HEK293 (cell line): ENCODE measurements around the gene LECT2.

ENCODE experiments used
- CTCF ChIA-PET: fragments of 350-600 bp; formaldehyde crosslinking; extraction: SDS; loops from one replicate; lab custom pipeline; 2021; ENCODE audit warnings: antibody characterized with exemption; lab: Yijun Ruan, JAX
- POLR2A ChIA-PET: fragments of 300-600 bp; formaldehyde crosslinking; extraction: SDS; loops from one replicate; lab custom pipeline; 2020; ENCODE audit warnings: antibody characterized with exemption, inconsistent platforms; lab: Yijun Ruan, JAX
- H3K27ac ChIP-seq: fragments of 200-500 bp; sonication (Bioruptor generic); 2 replicates; pipeline ENCODE4 v1.5.1; 2014; ENCODE audit warnings: low read depth, low read length, control low read depth, inconsistent platforms; ENCODE audit errors: extremely low read depth
- H3K36me3 ChIP-seq, 2 experiments: fragments of 200-500 bp in 1 of 2; sonication (Bioruptor generic) in 1 of 2; 1 replicate in 1 of 2; 2 replicates in 1 of 2; pipeline ENCODE4 v1.5.1; 2014 to 2017; ENCODE audit warnings: inconsistent platforms in 2 of 2, low read length in 2 of 2; ENCODE audit not compliant: control insufficient read depth in 2 of 2, insufficient read depth in 1 of 2
- H3K4me1 ChIP-seq: fragments of 200-500 bp; sonication (Bioruptor generic); 2 replicates; pipeline ENCODE4 v1.5.1; 2014; ENCODE audit warnings: mild to moderate bottlenecking, low read length, inconsistent platforms; ENCODE audit not compliant: control insufficient read depth, insufficient read depth
- H3K4me3 ChIP-seq: 2 replicates; pipeline ENCODE4 v1.5.1; 2011; ENCODE audit warnings: low read depth, mild to moderate bottlenecking, control low read depth, low read length, moderate library complexity
- H3K9me3 ChIP-seq: fragments of 200-500 bp; sonication (Bioruptor generic); 2 replicates; pipeline ENCODE4 v1.5.1; 2014; ENCODE audit warnings: low read depth, low read length, inconsistent platforms; ENCODE audit not compliant: control insufficient read depth, insufficient read depth
- ATF2 ChIP-seq: fragments of 450-650 bp; formaldehyde crosslinking; IDR thresholded peaks from 2 replicates; pipeline ENCODE4 v1.5.1; 2016; ENCODE audit warnings: missing biosample characterization, missing genetic modification characterization, low read depth
- GLIS2 ChIP-seq: fragments of 450-650 bp; formaldehyde crosslinking; IDR thresholded peaks from 2 replicates; pipeline ENCODE4 v1.5.1; 2016; ENCODE audit warnings: missing biosample characterization, missing genetic modification characterization
- HOXA7 ChIP-seq: sonication (generic); formaldehyde crosslinking; IDR thresholded peaks from 2 replicates; pipeline ENCODE4 v1.8.1; 2022; ENCODE audit warnings: missing genetic modification reagents, borderline replicate concordance
- KLF1 ChIP-seq: fragments of 450-650 bp; formaldehyde crosslinking; IDR thresholded peaks from 2 replicates; pipeline ENCODE4 v1.5.1; 2016; ENCODE audit warnings: missing biosample characterization, missing genetic modification characterization
- KLF10 ChIP-seq: fragments of 450-650 bp; IDR thresholded peaks from 2 replicates; pipeline ENCODE4 v1.5.1; 2018; ENCODE audit warnings: missing biosample characterization, mild to moderate bottlenecking, missing genetic modification characterization
- MEIS1 ChIP-seq: sonication (generic); formaldehyde crosslinking; IDR thresholded peaks from 2 replicates; pipeline ENCODE4 v1.8.1; 2022; ENCODE audit warnings: missing genetic modification reagents, mild to moderate bottlenecking, borderline replicate concordance
- ZBTB20 ChIP-seq: fragments of 450-650 bp; formaldehyde crosslinking; IDR thresholded peaks from 2 replicates; pipeline ENCODE4 v1.5.1; 2016; ENCODE audit warnings: missing biosample characterization, missing genetic modification characterization
- ZFP41 ChIP-seq: fragments of 450-650 bp; formaldehyde crosslinking; IDR thresholded peaks from 2 replicates; pipeline ENCODE4 v1.5.1; 2016; ENCODE audit warnings: missing biosample characterization, missing genetic modification characterization, borderline replicate concordance
- ZNF19 ChIP-seq: fragments of 450-650 bp; formaldehyde crosslinking; IDR thresholded peaks from 2 replicates; pipeline ENCODE4; 2016; ENCODE audit warnings: missing biosample characterization, missing genetic modification characterization, low read depth
- ZNF394 ChIP-seq: fragments of 450-650 bp; formaldehyde crosslinking; IDR thresholded peaks from 2 replicates; pipeline ENCODE4 v1.5.1; 2016; ENCODE audit warnings: missing biosample characterization, missing genetic modification characterization, mild to moderate bottlenecking, moderate library complexity, borderline replicate concordance
- ZNF423 ChIP-seq: fragments of 450-650 bp; formaldehyde crosslinking; IDR thresholded peaks from 2 replicates; pipeline ENCODE4 v1.5.1; 2016; ENCODE audit warnings: missing biosample characterization, missing genetic modification characterization
- ZNF48 ChIP-seq: fragments of 450-650 bp; formaldehyde crosslinking; IDR thresholded peaks from 2 replicates; pipeline ENCODE4 v1.5.1; 2016; ENCODE audit warnings: missing biosample characterization, missing genetic modification characterization
- ZNF600 ChIP-seq: fragments of 450-650 bp; formaldehyde crosslinking; IDR thresholded peaks from 2 replicates; pipeline ENCODE4 v1.5.1; 2016; ENCODE audit warnings: missing biosample characterization, missing genetic modification characterization
- ZNF621 ChIP-seq: fragments of 450-650 bp; formaldehyde crosslinking; IDR thresholded peaks from 2 replicates; pipeline ENCODE4 v1.5.1; 2017; ENCODE audit warnings: missing biosample characterization, missing genetic modification characterization
- ZNF654 ChIP-seq: fragments of 450-650 bp; formaldehyde crosslinking; IDR thresholded peaks from 2 replicates; pipeline ENCODE4 v1.5.1; 2016; ENCODE audit warnings: low read depth, missing biosample characterization, missing genetic modification characterization
- ZNF658 ChIP-seq: fragments of 450-650 bp; formaldehyde crosslinking; IDR thresholded peaks from 2 replicates; pipeline ENCODE4; 2016; ENCODE audit warnings: missing biosample characterization, missing genetic modification characterization
- ZNF830 ChIP-seq: fragments of 450-650 bp; IDR thresholded peaks from 2 replicates; pipeline ENCODE4 v1.5.0; 2018; ENCODE audit warnings: missing biosample characterization, missing genetic modification characterization, low read depth, mild to moderate bottlenecking, moderate library complexity
- TF ChIP-seq, protein P1 (sequence below): fragments of 450-650 bp; formaldehyde crosslinking; optimal IDR thresholded peaks from 2 replicates; pipeline ENCODE3; 2016; ENCODE audit warnings: missing biosample characterization, mild to moderate bottlenecking, missing genetic modification characterization
- TF ChIP-seq, protein P2 (sequence below): fragments of 450-650 bp; formaldehyde crosslinking; IDR thresholded peaks from 2 replicates; pipeline ENCODE4; 2016; ENCODE audit warnings: missing biosample characterization, missing genetic modification characterization
- TF ChIP-seq, protein P3 (sequence below): fragments of 450-650 bp; formaldehyde crosslinking; IDR thresholded peaks from 2 replicates; pipeline ENCODE4 v1.5.1; 2016; ENCODE audit warnings: missing biosample characterization, missing genetic modification characterization
- TF ChIP-seq, protein P4 (sequence below): fragments of 450-650 bp; formaldehyde crosslinking; IDR thresholded peaks from 2 replicates; pipeline ENCODE4 v1.5.1; 2016; ENCODE audit warnings: missing biosample characterization, missing genetic modification characterization
- TF ChIP-seq, protein P5 (sequence below): fragments of 450-650 bp; formaldehyde crosslinking; IDR thresholded peaks from 2 replicates; pipeline ENCODE4 v1.5.1; 2016; ENCODE audit warnings: missing biosample characterization, missing genetic modification characterization

LECT2 gene

GRCh38 chr5:135973323-135974020 lies 18.7 kb upstream of the LECT2 start (continued):
- TF ChIP-seq ZNF48 (tag by site-specific recombination) (no peak), ZNF658 (tag by site-specific recombination) (no peak), ZNF830 (tag by site-specific recombination) (no peak), ZNF19 (tag by site-specific recombination) (no peak), ZNF621 (tag by site-specific recombination) (no peak), ZFP41 (no peak)
- TF ChIP-seq, protein P1, sequence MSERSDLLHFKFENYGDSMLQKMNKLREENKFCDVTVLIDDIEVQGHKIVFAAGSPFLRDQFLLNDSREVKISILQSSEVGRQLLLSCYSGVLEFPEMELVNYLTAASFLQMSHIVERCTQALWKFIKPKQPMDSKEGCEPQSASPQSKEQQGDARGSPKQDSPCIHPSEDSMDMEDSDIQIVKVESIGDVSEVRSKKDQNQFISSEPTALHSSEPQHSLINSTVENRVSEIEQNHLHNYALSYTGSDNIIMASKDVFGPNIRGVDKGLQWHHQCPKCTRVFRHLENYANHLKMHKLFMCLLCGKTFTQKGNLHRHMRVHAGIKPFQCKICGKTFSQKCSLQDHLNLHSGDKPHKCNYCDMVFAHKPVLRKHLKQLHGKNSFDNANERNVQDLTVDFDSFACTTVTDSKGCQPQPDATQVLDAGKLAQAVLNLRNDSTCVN (tag by site-specific recombination), result no peak
- TF ChIP-seq, protein P2, sequence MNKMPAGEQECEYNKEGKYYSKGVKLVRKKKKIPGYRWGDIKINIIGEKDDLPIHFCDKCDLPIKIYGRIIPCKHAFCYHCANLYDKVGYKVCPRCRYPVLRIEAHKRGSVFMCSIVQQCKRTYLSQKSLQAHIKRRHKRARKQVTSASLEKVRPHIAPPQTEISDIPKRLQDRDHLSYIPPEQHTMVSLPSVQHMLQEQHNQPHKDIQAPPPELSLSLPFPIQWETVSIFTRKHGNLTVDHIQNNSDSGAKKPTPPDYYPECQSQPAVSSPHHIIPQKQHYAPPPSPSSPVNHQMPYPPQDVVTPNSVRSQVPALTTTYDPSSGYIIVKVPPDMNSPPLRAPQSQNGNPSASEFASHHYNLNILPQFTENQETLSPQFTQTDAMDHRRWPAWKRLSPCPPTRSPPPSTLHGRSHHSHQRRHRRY, result no peak

DNA sequence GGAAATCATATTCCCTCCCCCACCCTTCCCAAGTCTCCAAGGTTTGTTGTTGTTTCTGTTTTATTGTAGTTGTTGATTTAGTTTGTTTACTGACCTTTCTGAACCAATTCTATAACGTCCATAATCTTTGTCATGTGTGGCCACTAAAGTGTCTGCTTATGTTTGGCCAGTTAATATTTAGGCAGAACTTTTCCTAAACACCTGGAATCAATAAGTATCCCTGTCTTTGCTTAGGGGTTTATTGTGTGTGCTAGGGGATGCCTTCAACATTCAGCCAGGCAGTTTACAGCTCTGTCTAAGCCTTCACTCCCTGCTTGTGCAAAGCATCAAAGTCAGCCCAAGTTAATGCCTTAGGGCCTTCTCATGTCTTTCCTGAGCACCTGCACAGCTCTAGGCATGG lies 16.9 kb upstream of the LECT2 start:
- no peaks in the 10 kb centered on the region for H3K36me3 ChIP-seq
- no peaks in the 10 kb centered on the region for H3K9me3 ChIP-seq
- ChIA-PET POLR2A (no interaction called here), CTCF (interaction anchor here (1.2 kb wide), 1 partner anchor 11 kb away, joined by 3 read pairs; no protein-coding TSS in a partner anchor)
- no peaks in the 10 kb centered on the region for H3K4me1 ChIP-seq
- H3K27ac ChIP-seq, result no peak overlapping the region
- no peak overlapping the region for H3K4me3 ChIP-seq
- TF ChIP-seq, protein P3, sequence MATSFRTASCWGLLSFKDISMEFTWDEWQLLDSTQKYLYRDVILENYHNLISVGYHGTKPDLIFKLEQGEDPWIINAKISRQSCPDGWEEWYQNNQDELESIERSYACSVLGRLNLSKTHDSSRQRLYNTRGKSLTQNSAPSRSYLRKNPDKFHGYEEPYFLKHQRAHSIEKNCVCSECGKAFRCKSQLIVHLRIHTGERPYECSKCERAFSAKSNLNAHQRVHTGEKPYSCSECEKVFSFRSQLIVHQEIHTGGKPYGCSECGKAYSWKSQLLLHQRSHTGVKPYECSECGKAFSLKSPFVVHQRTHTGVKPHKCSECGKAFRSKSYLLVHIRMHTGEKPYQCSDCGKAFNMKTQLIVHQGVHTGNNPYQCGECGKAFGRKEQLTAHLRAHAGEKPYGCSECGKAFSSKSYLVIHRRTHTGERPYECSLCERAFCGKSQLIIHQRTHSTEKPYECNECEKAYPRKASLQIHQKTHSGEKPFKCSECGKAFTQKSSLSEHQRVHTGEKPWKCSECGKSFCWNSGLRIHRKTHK (tag by site-specific recombination), result no peak
- TF ChIP-seq, protein P4, sequence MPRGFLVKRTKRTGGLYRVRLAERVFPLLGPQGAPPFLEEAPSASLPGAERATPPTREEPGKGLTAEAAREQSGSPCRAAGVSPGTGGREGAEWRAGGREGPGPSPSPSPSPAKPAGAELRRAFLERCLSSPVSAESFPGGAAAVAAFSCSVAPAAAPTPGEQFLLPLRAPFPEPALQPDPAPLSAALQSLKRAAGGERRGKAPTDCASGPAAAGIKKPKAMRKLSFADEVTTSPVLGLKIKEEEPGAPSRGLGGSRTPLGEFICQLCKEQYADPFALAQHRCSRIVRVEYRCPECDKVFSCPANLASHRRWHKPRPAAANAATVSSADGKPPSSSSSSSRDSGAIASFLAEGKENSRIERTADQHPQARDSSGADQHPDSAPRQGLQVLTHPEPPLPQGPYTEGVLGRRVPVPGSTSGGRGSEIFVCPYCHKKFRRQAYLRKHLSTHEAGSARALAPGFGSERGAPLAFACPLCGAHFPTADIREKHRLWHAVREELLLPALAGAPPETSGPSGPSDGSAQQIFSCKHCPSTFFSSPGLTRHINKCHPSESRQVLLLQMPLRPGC (tag by site-specific recombination), result no peak
- TF ChIP-seq KLF10 (tag by site-specific recombination) (no peak), KLF1 (tag by site-specific recombination) (no peak), ZNF423 (tag by site-specific recombination) (no peak), ATF2 (no peak), HOXA7 (CRISPR knock-in tag) (no peak), ZNF394 (tag by site-specific recombination) (no peak), ZBTB20 (tag by site-specific recombination) (no peak), ZNF654 (tag by site-specific recombination) (no peak), GLIS2 (no peak), MEIS1 (CRISPR knock-in tag) (no peak), ZNF600 (tag by site-specific recombination) (no peak)
- TF ChIP-seq, protein P1 (tag by site-specific recombination), result no peak
- TF ChIP-seq, protein P5, sequence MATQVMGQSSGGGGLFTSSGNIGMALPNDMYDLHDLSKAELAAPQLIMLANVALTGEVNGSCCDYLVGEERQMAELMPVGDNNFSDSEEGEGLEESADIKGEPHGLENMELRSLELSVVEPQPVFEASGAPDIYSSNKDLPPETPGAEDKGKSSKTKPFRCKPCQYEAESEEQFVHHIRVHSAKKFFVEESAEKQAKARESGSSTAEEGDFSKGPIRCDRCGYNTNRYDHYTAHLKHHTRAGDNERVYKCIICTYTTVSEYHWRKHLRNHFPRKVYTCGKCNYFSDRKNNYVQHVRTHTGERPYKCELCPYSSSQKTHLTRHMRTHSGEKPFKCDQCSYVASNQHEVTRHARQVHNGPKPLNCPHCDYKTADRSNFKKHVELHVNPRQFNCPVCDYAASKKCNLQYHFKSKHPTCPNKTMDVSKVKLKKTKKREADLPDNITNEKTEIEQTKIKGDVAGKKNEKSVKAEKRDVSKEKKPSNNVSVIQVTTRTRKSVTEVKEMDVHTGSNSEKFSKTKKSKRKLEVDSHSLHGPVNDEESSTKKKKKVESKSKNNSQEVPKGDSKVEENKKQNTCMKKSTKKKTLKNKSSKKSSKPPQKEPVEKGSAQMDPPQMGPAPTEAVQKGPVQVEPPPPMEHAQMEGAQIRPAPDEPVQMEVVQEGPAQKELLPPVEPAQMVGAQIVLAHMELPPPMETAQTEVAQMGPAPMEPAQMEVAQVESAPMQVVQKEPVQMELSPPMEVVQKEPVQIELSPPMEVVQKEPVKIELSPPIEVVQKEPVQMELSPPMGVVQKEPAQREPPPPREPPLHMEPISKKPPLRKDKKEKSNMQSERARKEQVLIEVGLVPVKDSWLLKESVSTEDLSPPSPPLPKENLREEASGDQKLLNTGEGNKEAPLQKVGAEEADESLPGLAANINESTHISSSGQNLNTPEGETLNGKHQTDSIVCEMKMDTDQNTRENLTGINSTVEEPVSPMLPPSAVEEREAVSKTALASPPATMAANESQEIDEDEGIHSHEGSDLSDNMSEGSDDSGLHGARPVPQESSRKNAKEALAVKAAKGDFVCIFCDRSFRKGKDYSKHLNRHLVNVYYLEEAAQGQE, result no peak
